Activated naive CD8-positive, alpha-beta T cell treated with anti-CD3 and anti-CD28 coated beads, Interleukin-2, amount 50 U/mL, for 16 hours (primary cell): ENCODE data around the gene TBXAS1.

Experiments used
- DNase-seq: peaks from one replicate; pipeline ENCODE4 v3.0.0-alpha.2; 2020; ENCODE audit warnings: low read depth, low spot score

The TBXAS1 gene

DNA sequence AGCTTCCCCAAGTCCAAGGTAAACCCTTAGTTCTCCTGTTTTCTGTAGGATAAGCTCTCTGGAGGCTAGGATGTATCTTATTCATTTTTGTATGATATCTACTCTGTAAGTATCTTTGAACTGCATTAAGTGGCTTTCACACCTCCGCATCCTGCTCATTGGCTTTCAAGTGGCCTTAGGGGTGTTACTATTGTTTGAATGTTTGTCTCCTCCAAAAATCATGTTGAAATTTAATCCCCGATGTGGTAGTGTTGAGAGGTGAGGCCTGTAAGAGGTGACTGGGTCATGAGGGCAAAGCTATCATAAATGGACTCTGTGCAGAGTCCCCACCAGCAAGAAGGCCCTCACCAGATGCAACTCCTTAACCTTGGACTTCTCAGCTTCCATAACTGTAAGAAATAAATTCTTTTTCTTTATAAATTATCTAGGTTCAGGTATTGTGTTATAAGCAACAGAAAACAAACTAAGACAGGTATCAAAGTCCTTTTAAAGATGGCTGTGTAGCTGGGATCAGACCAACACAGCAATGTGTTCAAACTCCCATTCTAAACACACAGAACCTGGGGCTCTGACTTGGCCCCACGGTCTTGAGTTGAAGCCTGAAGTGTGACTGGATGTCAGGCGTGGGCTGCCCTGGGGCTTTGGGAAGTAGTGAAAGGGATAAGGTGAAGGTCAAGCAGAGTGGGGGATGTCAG is 25.9 kb downstream of the TBXAS1 start:
- DNase-seq: no peak

DNA sequence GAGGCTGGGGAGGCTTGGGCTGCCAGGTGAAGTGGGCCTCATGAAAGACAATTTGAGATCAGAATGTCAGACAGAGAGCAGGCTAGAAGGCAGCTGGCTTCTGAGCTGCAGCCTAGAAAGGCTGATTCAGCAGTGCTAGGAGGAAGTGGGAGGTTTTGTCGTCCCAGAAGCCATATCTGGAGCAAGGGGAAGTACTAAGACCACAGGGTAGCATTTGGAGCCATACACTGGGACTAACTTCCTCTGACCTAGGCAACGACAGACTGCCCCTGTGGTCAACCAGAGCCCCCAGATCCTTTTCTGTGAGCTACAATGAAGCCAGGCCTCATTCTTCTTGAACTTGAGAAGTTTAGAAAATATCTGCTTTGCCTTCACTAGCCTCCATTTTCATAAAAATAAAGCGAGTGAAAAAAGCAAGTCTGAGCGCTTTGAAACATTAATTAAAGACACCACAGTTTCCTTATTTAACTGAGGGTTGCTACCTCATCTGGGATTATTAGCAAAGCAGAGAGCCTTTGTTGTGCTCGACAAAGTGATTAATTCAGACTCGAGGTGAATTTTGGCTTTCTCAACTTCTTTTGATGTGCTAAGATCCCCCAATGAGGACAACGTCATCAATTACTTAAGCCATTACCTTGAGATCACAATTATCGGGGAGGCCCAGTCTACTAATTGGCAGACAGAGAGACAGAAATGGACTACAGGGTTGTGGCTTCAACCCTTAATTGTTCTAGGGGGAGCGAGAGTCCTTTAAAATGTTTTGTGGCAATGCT is 26.6 kb downstream of the TBXAS1 start:
- DNase-seq: no peak

DNA sequence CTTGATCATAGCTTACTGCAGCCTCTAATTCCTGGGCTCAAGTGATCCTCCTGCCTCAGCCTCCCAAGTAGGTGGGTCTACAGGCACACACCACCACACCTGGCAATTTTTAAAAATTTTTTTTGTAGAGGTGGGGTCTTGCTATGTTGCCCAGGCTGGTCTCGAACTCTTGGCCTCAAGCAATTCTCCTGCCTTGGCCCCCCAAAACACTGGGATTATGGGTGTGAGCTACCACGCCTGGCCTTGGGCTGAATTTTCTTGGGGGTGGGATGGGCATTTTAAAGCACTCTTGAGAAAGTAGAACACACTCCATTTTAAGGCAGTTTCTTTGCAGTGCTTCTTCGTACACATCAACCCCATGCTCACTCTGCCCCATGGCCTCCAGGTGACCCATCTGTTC is 28.7 kb downstream of the TBXAS1 start:
- no peak for DNase-seq

DNA sequence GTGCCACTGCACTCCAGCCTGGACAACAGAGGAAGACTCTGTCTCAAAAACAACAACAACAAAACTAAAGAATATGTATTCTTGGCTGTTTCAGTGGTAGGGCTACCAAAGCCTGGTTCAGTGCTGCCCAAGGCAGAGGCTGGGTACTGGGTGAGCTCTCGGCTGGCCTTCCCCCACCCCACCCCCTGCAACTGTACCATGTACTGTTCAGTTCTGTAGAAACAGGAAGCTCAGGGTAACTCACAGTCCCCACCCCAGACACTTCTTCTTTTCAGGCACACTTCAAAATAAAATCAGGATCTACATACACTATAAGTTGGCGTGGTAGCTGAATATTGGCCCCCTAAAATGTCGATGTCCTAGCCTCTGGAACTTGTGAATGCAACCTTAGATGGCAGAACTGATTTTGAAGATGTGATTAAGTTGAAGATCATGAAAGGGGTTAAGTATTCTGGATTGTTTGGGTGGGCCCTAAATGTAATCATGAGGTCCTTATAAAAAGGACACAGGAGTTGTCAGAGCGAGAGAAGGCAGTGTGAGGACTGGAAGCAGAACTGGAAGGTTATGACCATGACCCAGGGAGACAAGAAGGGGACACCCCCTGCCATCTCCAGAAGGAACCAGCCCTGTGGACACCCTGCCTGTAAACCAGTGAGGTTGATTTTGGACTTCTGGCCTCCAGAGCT is 31.2 kb downstream of the TBXAS1 start:
- DNase-seq: no peak

DNA sequence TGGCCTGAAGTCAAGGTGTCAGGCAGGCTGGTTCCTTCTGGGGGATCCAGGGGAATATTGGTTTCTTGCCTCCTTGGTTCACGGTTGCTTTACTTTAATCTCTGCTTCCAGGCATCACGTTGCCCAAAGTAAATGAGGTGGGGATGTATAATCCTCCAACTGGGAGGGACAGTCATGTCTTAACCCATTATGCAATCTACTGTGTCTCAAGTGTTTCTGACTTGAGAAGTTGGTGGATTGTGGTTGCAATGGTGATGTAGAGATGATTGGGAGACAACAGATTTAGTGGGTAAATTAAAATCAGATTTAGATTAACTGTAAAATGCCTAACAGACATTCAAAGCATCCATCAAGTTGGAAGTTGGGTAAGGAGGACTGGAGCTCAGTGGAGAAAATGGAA is 32.7 kb downstream of the TBXAS1 start:
- no peak for DNase-seq

DNA sequence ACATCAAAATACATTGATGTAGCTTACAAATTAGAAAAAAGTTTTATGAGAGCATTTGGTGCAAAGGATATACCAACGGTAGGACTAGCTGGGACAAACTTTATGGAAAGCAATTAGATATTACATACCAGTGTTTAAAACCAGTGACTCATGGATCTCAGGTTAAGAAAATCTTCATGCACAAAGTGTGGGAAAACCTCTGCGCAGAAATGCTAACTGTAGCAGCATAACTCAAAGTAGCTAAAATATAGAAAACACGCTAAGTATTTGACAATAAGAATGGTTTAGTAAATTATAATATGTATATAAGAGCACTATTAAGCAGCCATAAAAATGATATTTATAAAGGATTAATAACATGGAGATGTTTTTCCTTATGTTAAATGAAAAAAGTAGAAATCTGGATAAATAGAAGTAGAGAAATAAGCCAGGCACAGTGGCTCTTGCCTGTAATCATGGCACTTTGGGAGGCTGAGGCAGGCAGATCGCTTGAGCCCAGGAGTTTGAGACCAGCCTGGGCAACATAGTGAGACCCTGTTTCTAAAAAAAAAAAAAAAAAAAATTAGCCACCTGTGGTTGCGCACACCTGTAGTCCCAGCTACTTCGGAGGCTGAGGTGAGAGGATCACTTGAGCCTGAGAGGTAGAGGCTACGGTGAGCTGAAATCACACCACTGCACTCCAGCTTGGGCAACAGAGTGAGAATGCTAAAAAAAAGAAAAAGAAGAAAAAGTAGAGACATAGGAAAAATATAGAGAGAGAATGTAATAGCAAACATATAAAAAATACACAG is 37.2 kb downstream of the TBXAS1 start:
- no peak for DNase-seq

DNA sequence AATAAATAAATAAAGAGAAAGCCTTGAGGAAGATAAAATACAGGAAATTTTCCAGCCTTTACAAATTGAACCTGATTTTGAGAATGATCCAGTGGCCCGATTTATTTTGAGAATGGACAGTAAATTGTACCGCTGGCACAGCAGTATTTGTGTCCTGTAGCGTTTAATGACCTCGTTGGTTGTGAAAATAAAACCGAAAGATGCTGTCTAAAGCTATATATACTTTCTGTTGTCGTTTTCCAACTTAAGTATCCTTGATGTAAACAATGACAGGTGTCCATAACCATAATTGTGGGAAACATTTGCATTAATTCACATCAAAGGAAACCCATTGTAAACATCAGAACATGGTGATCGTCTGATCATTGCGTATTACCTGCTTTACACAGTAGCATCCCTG is 38.8 kb downstream of the TBXAS1 start:
- DNase-seq: no peak

DNA sequence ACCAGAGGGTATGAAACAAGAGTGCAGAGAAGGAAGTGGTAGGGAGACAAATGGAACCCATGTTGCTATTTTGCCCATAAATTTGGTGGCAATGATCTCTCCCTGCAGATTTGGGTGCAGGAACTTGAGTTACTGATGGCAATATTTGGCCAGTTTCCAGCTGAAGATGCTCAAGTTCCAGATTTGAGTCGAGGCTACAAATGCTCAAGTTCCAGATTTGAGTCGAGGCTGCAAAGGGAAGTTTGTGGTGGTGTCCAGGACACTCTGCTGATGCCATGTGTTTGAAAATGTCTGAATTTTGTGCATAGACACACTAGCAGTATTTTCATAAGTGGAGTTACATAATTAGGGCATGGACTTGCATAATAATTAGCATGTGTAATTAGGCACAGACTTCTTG is 40.8 kb downstream of the TBXAS1 start:
- DNase-seq: no peak

DNA sequence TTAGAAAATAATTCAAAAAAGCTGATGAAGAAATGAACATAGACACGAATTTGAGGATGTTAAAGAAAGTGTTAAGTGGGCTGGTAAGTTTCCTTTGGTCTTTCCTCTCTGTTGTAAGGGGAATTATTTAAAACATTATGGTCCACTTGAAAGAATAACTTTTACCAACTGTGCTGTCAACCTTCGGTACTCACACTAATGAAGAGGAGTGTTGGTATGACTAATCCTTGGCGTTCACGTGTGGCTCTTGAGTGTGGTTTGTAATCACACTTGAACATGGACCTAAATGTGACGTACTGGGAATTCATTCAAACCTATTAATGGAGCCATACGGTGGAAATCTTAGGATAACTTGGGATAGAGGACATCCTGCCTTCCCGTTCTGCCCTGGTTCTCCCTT is 41.3 kb downstream of the TBXAS1 start:
- DNase-seq: no peak

DNA sequence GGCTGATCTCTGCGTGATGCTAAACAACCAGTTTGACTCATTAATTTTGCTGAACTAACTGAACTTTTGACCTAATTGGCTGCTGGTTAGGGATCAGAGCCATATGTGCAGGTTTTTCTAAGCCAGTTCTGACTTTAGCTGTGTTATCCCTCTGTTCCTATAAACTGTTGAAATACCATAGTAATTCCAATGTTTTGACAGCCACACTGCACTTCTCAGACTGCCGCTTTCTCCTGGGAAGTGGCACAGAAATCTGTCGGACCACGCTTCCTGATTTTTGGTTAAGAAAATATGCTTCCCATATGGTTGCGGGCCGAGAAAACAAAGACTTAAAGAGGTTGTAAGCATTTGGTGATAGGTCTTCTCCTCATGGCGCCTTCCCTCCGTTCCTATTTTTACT is 42.3 kb downstream of the TBXAS1 start:
- no peak for DNase-seq

DNA sequence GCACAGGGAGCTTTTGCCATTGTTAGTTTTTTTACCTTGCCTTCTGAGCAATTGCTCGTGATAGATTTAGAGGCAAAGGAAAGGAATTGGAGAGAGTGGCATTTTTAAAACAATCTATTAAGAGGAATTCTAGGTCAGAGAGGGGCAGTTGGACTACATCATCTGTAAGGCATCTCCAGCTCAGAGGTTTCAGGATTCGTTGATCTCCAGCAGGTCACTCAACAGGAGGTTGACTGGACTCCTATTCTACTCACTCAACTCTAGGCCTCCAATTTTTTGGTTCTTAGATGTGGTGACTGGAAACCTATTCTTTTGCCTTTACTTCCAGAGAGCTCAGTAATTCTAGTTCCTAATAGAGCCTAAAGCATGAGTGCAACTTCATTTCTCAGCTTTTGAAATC is 42.8 kb downstream of the TBXAS1 start:
- no peak for DNase-seq

DNA sequence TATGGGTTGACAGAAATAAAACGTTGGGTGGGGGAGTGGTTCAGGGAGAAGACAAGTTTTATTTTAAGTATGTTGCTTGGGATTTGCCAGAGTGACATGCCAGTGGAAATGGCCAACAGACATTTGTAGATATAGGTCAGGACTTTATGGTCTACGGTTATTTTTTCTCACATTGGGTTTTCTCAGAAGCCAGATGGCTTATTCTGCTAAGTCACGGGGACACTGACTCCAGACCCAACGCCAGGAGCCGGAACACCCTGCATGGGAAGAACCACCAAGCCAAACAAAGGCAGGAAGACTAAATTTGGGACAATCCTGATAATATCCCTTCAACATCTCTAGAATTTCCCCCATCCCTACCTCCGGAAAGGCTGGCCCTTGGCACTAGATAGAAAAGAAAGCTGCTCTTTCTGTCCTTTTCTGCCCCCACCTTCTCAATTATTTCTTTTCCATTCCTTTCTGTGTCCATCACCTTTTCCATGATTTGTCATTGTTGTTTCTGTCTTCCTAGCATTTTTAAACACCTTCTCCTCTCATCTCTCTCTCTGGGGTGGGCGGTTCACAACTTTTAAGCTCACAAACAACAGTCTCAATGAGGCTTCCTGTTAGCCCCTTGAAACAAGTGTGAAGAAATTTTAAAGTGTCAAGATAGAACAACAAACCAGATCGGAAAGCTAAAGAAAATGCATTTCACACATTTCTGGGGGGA is 44.7 kb downstream of the TBXAS1 start:
- DNase-seq: no peak

DNA sequence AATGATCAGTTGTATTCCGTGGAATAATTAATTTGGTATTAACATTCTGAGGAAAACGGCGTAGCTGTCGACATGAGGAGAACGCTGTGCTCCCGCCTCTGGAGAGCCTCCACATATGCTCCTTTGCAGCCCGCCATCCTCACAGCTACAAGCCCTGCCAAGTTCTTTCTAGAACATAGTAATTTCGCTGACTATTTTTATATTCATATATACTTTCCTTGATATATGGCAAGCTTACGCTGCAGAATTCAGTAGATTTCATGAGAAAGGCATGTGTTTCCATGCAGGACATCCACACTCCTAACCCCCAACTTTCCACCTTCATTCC is 45.2 kb downstream of the TBXAS1 start:
- no peak for DNase-seq

DNA sequence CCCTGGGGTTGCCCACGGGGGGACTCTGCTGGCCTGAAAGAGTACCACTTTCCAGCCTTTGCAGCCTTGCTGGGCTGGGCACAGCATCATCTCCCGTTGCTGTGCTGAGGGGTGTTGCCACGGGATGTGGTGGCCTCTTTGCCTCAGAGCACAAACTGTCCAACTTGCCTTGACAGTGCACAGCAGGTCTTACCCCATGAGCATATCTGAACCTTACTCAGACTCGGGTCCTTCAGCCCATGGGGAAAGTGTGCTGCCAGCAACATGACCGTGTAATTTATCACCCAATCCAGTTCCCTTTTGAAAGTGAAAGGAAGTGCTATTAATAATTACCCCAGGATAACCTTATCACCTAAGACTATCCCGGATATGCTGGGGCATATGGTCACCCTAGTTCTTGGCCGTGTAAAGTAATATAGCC is 46.8 kb downstream of the TBXAS1 start:
- no peak for DNase-seq

DNA sequence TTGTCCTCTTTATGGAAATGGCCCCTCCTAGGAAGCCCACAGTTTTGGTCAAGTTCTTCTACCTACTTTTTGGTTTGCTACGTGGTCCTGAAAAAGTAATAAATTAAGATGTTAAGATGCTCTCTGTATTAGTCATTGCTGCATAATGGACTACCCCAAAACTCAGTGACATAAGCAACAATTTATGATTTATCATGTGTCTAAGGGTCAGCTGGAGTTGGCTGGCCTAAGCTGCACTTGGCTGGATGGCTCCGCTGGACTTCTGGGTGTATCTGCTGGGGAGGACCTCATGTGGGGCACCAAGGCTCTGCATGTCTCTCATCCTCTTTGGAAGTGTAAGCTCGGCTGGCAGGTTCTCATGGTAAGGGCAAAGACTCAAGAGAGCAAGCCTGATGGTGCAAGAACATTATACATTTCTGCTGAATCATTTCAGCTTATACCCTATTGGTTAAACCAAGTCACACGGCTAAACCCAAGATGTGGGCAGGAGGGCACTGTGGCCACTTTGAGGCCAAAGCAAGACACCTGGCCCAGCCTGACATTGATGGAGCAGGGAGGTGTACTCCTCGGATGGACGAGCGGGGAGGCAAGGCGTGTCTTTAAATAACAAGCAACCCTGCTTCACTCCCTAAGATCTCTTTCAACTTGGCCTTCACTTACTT is 47.7 kb downstream of the TBXAS1 start:
- DNase-seq: no peak

DNA sequence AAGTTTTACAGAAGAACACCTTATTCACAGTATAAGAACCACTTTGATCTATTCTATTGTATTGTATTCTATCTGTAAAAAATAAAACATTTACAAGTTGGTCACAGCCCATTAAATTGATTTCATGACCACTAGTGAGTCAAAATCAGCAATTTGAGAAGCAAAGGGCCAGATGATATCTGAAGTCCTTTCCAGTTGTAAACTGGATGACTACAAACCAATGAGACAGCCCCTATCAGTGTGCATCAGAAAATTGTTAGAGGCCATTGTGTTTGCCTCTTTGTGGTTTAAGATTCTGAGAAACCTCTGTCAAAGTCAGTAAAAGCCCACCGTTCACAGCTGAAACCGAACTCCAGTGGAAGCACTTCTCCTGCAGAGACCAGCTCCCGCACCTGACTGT is 54.8 kb downstream of the TBXAS1 start:
- DNase-seq: no peak

DNA sequence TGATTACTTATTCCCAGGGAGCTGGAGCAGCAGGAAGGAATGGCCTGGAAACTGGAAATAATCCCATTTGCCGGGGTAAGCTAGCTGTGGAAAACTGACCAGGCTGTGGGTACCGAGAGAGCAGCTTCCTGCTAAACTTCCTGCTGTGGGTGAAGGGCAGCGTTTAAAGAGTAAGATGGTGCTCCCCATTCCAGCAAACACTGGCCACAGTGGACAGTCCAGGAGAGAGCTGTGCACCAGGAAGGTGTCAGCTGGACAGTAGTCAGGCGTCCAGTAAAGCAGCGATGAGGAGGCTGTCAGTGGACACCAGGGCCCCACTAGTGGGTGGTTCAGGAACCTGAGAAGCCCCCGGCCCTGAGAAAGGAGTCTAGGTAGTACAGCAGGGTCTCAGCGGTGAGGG is 55.4 kb downstream of the TBXAS1 start:
- no peak for DNase-seq

DNA sequence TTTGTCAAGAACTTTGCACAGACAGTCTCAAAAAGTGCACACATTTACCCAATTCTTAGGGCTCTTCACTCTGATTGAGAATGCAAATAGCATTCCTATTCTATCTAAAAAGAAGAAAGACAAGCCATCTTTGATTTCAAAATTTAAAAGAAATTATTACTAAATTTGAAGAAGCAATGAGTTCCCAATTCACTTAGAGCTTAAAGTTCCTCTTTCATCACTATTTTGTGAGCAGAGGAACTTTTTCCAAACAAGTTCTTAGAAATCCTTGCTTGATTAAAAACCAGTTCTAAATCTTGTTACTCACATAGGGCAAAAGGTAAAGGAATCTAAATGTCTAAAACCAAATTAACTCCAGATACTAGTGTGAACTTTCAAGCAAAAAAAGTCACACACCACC is 56.4 kb downstream of the TBXAS1 start:
- DNase-seq: no peak

DNA sequence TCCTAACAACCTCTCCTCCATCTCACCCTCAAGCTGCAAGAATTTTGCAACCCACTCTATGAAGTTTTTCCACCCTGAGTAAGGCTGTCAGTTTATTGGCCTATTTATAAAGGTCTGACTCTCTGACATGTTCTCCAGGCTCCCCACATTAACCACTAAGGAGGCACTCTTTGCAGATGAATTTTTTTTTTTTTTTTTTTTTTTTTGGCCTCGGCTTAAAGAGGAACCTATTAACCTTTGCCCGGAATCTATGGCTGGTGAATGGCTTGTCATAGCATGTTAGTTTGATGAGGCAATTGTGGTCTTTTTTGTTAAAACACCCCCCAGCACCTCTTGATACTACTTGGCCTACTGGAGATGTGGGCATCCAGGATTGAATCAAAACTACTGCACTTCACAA is 57.1 kb downstream of the TBXAS1 start:
- no peak for DNase-seq

DNA sequence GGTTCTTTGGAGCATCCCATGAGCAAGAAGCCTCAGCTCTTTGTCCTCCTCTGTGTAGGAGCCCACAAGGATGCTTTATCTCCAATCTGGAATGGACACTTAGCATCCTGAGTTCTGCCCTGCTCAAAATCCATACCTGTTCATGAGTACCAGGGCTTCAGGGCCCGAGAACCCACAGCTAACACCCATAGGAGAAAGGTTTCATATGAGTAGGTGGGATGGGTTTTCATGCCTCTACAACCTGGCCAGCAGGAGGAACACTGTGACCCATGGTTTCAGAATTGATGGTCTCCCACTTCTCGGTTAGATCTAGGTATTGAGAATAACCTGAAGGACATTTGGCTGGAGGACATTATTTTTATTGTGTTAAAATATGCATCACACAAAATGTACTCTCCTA is 57.8 kb downstream of the TBXAS1 start:
- no peak for DNase-seq

DNA sequence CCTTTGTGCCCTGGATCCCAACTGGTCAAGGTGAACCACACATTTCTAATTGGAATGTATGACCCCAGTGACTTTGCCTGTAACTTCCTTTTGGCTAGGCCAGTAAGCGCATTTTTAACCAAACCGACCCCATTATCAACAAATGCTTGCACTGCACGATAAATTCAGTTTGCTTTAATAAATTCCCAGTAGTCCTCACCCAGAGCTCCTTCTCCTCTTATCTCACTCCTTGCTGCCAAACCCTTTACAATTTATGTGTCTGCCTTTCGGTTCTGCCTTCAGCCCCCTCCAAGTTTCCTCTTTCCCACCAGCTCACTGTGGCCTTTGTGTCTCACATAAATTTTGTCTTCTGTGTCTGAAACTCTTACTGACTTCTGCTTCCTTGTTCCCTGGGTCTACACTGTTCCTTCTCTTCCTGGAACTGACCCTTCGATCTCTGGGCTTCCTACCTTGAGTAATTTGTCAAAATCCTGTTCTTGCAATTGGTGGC is 59.0 kb downstream of the TBXAS1 start:
- DNase-seq: no peak
